Lower lobe of right lung (tissue), 2 donors: Measurements from ENCODE around the gene ADD2. TPM values are rescaled to one million over a fixed set of nuclear protein-coding genes. Genes with fewer than 3 reads are reported as not detected.

Experiments used
- ATAC-seq, 2 donors: fragments of 200-7000 bp; cut with Tn5 transposase; one replicate each; pipeline ENCODE4 v1.9.1; 2020 to 2022; ENCODE audit warnings: mild to moderate bottlenecking in 2 of 2, moderate library complexity in 2 of 2
- DNase-seq: peaks from one replicate; pipeline ENCODE4 v3.0.0-alpha.2; 2020
- H3K27ac ChIP-seq: fragments of 200-600 bp; one replicate; pipeline ENCODE4 v1.8.0; 2022
- H3K27me3 ChIP-seq: fragments of 200-600 bp; one replicate; pipeline ENCODE4 v1.8.0; 2022; ENCODE audit warnings: low read depth
- H3K36me3 ChIP-seq: fragments of 200-600 bp; one replicate; pipeline ENCODE4 v1.8.0; 2022; ENCODE audit warnings: mild to moderate bottlenecking
- H3K4me1 ChIP-seq: fragments of 200-600 bp; one replicate; pipeline ENCODE4 v1.8.0; 2022
- H3K4me3 ChIP-seq: fragments of 200-600 bp; one replicate; pipeline ENCODE4 v1.8.0; 2022; ENCODE audit warnings: mild to moderate bottlenecking
- H3K9me3 ChIP-seq: fragments of 200-600 bp; one replicate; pipeline ENCODE4 v1.8.0; 2022
- intact Hi-C: fragments of 100-400 bp; cut with DNase I; formaldehyde crosslinking; loops from one replicate; pipeline ENCODE4 v1.11.0; 2022
- total RNA-seq: library from RNA; stranded (reverse); fragmentation: NEBNext Ultra II Directional; extraction: Animal tissue kit (Norgen Biotek cat#: 25700); gene quantifications from one replicate; pipeline ENCODE4 v1.2.1, GENCODE V29; 2021
- TF ChIP-seq, protein P1 (sequence below): fragments of 200-600 bp; IDR thresholded peaks from one replicate; pipeline ENCODE4 v1.8.0; 2022; ENCODE audit warnings: antibody characterized with exemption, mild to moderate bottlenecking
- donor health status: DM: no; HTN: yes; CAD: no; lungs with severe emphysema.

ADD2 gene
- total RNA-seq, 1 donor from 2014 or later: 2.1 TPM

DNA sequence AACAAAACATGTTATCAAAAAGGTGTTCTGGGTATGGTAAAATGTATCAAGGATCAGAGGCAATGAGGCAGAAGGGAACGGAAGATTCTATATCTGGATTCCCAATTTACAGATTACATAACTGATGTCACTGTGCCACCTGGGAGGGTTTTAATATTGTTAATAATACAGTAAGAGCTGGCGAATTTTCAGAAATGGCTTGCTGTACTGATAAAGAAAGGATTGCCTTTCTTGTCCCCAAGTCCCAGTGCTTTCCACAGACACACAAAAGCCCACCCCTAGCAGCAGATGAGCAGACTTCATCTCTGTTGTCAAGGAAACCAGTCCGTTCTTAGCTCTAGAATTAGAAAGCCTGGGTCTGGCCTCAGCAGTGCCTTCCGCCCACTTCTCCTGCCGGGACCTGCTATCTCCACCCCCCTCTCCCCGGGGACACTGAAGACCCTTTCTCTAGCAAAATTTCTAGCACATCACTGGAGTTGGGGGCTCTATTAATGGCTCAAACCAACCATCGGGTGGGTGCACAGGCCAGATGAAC is 34.3 kb downstream of the ADD2 start:
- Histone ChIP-seq H3K36me3 (no peaks in the 10 kb centered on the region), H3K9me3 (no peaks in the 10 kb centered on the region), H3K4me1 (no peaks in the 10 kb centered on the region), H3K27me3 (peaks cover 9% of the 10 kb centered on the region), H3K4me3 (no peak overlapping the region), H3K27ac (no peak overlapping the region)
- TF ChIP-seq, protein P1, sequence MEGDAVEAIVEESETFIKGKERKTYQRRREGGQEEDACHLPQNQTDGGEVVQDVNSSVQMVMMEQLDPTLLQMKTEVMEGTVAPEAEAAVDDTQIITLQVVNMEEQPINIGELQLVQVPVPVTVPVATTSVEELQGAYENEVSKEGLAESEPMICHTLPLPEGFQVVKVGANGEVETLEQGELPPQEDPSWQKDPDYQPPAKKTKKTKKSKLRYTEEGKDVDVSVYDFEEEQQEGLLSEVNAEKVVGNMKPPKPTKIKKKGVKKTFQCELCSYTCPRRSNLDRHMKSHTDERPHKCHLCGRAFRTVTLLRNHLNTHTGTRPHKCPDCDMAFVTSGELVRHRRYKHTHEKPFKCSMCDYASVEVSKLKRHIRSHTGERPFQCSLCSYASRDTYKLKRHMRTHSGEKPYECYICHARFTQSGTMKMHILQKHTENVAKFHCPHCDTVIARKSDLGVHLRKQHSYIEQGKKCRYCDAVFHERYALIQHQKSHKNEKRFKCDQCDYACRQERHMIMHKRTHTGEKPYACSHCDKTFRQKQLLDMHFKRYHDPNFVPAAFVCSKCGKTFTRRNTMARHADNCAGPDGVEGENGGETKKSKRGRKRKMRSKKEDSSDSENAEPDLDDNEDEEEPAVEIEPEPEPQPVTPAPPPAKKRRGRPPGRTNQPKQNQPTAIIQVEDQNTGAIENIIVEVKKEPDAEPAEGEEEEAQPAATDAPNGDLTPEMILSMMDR: no peak
- ATAC-seq: no peak
- intact Hi-C loops: no loop called here
- DNase-seq: no peak

DNA sequence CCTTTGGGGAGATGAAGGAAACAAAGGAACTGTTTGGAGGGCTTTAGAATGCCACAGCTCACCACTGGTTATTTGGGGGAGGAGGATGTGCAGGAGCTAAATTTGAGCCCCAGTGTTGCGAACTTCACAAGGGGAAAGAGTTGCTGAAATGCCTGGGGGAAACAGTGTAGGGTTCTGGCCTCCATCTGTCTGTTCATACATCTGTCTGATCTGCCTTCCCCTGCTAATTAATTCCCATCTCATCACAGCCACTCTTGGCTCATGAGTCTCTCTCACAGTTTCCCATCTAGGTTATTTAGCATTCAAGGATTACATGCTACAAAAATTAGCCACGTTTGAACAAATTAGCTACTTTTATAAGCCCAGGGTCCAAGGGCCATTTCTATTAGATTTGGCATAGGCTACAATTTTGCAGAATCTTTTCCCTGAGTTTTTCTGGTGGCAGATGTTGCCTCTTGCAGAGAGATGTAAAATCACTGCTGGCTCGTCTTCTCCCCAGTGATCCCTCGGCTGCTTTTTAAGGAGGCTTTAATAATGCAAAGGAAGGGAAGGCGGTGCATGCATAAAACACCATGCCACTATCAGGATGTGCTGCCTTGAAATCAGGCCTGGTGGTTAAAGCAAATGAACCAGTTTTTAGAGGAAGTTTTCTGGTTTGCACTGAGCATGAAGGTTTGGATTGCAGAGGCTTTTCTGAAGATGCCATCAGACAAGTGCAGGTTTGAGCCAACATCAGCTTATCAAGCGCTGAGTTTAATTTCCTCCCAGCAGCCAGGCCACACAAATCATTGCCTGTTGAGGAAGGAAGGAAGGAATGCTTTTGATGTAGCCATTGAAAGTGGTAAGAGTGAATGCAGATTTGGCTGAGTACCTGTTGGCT is 35.0 kb downstream of the ADD2 start:
- Histone ChIP-seq H3K27ac (no peak overlapping the region), H3K4me1 (no peaks in the 10 kb centered on the region), H3K27me3 (peaks cover 9% of the 10 kb centered on the region), H3K4me3 (no peak overlapping the region), H3K36me3 (no peaks in the 10 kb centered on the region), H3K9me3 (no peaks in the 10 kb centered on the region)
- ATAC-seq (no peak), DNase-seq (no peak)
- TF ChIP-seq, protein P1: no peak
- intact Hi-C loops: no loop called here

DNA sequence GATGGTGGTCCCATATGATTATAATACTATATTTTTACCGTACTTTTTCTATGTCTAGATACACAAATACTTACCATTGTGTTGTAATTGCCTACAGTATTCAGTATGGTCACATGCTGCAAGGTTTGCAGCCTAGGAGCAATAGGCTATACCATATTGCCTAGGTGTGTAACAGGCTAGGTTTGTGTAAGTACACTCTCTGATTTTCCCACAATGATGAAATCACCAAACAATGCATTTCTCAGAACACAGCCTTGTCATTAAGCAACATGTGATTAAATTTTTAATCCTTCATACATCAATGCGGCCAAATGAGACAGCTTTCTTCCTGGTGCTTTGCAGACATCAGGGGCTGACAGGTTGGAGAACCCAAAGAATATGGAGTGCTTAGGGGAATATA is 37.3 kb downstream of the ADD2 start:
- intact Hi-C loops: no loop called here
- no peak overlapping the region for H3K4me3 ChIP-seq
- TF ChIP-seq, protein P1: no peak
- H3K36me3 ChIP-seq: no peaks in the 10 kb centered on the region
- no peaks in the 10 kb centered on the region for H3K9me3 ChIP-seq
- DNase-seq (no peak), ATAC-seq (no peak)
- no peak overlapping the region for H3K27ac ChIP-seq
- peaks cover 7% of the 10 kb centered on the region for H3K27me3 ChIP-seq
- no peaks in the 10 kb centered on the region for H3K4me1 ChIP-seq

DNA sequence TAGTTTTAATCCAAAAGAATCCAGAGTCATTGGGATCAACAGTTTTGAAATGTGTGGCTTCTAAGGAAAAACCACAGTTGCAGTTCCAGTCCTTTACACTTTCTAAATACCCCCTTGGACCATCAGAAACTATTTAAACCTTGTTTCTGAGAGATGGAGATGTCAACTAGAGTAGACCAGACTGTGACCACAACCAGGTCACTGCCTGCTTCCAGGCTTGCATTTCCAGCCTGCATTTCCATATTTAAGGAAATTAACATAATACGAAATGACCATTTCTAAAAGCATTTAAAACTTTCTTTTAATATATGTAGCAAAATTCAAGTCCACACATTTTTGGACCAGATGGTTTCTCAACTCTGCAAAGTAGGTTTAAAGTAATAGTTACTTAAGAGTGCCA is 38.4 kb downstream of the ADD2 start:
- H3K4me1 ChIP-seq: no peaks in the 10 kb centered on the region
- ATAC-seq: no peak
- no peak overlapping the region for H3K27ac ChIP-seq
- H3K4me3 ChIP-seq: no peak overlapping the region
- no peaks in the 10 kb centered on the region for H3K36me3 ChIP-seq
- H3K27me3 ChIP-seq: no peaks in the 10 kb centered on the region
- intact Hi-C loops: no loop called here
- TF ChIP-seq, protein P1: no peak
- no peak for DNase-seq
- H3K9me3 ChIP-seq: no peaks in the 10 kb centered on the region

DNA sequence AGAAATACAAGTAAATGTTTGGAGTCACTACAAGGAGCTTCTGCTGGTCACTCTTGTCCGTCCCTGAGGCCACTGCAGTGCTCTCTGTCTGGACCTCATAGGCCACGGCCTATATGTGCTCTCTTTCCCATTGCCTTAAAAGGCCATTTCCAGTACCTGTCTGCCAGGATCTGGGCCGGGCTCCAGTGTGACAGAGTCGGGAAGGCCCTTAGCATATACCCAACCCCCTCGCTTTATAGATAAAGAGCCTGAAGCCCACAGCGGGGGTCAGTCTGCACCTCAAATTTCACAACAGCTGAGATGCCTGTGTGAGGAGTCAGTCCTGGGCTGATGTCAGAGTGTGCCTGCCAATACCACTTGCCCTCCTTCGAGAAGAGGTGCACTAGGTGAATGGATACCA is 39.9 kb downstream of the ADD2 start:
- DNase-seq (no peak), ATAC-seq (no peak)
- Histone ChIP-seq H3K4me1 (no peaks in the 10 kb centered on the region), H3K9me3 (no peaks in the 10 kb centered on the region), H3K4me3 (no peak overlapping the region), H3K36me3 (no peaks in the 10 kb centered on the region), H3K27ac (no peak overlapping the region), H3K27me3 (no peaks in the 10 kb centered on the region)
- intact Hi-C loops: no loop called here
- TF ChIP-seq, protein P1: no peak
